ENCODE results near the gene SFMBT2.

Gene SFMBT2

GRCh38 chr10:7364474-7364873 lies 46.4 kb downstream of the SFMBT2 start:
- TF ChIP-seq YY1 (IDR thresholded peaks at IDR 0.05; ENCODE audit: insufficient read depth, insufficient read length) (no peak), SUZ12 (IDR thresholded peaks at IDR 0.05; ENCODE audit: extremely low read depth, insufficient read depth, insufficient read length) (no peak), ZNF274 (IDR thresholded peaks at IDR 0.05; ENCODE audit: low read depth, low read length) (no peak)
- Histone ChIP-seq H3K9me3 (ENCODE audit: insufficient read depth, low read length) (no peaks in the 10 kb centered on the region), H3K36me3 (ENCODE audit: insufficient read depth, insufficient read length, low read length) (peaks cover 18% of the 10 kb centered on the region), H3K4me3 (ENCODE audit: insufficient read length, low read depth) (no peak overlapping the region), H3K4me1 (ENCODE audit: insufficient read depth, insufficient read length) (no peaks in the 10 kb centered on the region), H3K9ac (ENCODE audit: insufficient read length, low read depth) (no peak overlapping the region), H3K27me3 (ENCODE audit: insufficient read depth, insufficient read length) (no peaks in the 10 kb centered on the region)
- no peak for DNase-seq (ENCODE audit: low read depth, low spot score)

GRCh38 chr10:7363700-7364099 lies 47.1 kb downstream of the SFMBT2 start:
- H3K4me1 ChIP-seq (ENCODE audit: insufficient read depth, insufficient read length), result no peaks in the 10 kb centered on the region
- H3K36me3 ChIP-seq (ENCODE audit: insufficient read depth, insufficient read length, low read length), result peaks cover 18% of the 10 kb centered on the region
- no peaks in the 10 kb centered on the region for H3K27me3 ChIP-seq (ENCODE audit: insufficient read depth, insufficient read length)
- DNase-seq (ENCODE audit: low read depth, low spot score), result no peak
- no peak overlapping the region for H3K9ac ChIP-seq (ENCODE audit: insufficient read length, low read depth)
- no peak for TF ChIP-seq YY1 (IDR thresholded peaks at IDR 0.05; ENCODE audit: insufficient read depth, insufficient read length)
- no peak for TF ChIP-seq SUZ12 (IDR thresholded peaks at IDR 0.05; ENCODE audit: extremely low read depth, insufficient read depth, insufficient read length)
- no peak for TF ChIP-seq ZNF274 (IDR thresholded peaks at IDR 0.05; ENCODE audit: low read depth, low read length)
- no peak overlapping the region for H3K4me3 ChIP-seq (ENCODE audit: insufficient read length, low read depth)
- H3K9me3 ChIP-seq (ENCODE audit: insufficient read depth, low read length), result no peaks in the 10 kb centered on the region

- TF ChIP-seq ZNF274 (IDR thresholded peaks at IDR 0.05; ENCODE audit: low read depth, low read length), result no peak
- Histone ChIP-seq H3K27me3 (ENCODE audit: insufficient read depth, insufficient read length) (no peaks in the 10 kb centered on the region), H3K9ac (ENCODE audit: insufficient read length, low read depth) (no peak overlapping the region), H3K9me3 (ENCODE audit: insufficient read depth, low read length) (no peaks in the 10 kb centered on the region), H3K4me1 (ENCODE audit: insufficient read depth, insufficient read length) (no peaks in the 10 kb centered on the region), H3K4me3 (ENCODE audit: insufficient read length, low read depth) (no peak overlapping the region), H3K36me3 (ENCODE audit: insufficient read depth, insufficient read length, low read length) (peaks cover 11% of the 10 kb centered on the region)
- no peak for DNase-seq (ENCODE audit: low read depth, low spot score)
Observed at GRCh38 chr10:7362471-7362870, 48.4 kb downstream of the SFMBT2 start.

DNA sequence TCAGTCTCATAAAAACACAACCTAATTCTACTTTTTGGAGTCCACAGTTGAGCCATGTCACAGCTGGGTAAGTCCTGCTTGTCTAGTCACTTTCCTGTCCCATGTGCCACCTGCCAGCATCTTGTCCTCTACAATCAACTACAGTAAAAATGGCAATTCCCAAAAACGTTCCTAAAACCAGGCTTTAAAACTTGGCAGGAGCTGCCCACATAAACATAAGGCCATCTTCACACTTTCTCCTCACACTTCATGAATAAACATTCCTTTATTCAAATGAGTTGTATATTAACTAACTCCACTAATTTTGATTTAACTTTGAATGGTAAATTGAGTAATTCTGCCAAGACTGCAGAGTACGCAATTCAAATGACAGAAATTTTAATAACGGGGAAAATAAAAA lies 49.5 kb downstream of the SFMBT2 start:
- peaks cover 9% of the 10 kb centered on the region for H3K36me3 ChIP-seq (ENCODE audit: insufficient read depth, insufficient read length, low read length)
- H3K4me1 ChIP-seq (ENCODE audit: insufficient read depth, insufficient read length), result no peaks in the 10 kb centered on the region
- TF ChIP-seq YY1 (IDR thresholded peaks at IDR 0.05; ENCODE audit: insufficient read depth, insufficient read length), result no peak
- no peak for TF ChIP-seq ZNF274 (IDR thresholded peaks at IDR 0.05; ENCODE audit: low read depth, low read length)
- no peak for TF ChIP-seq SUZ12 (IDR thresholded peaks at IDR 0.05; ENCODE audit: extremely low read depth, insufficient read depth, insufficient read length)
- H3K27me3 ChIP-seq (ENCODE audit: insufficient read depth, insufficient read length), result no peaks in the 10 kb centered on the region
- H3K9me3 ChIP-seq (ENCODE audit: insufficient read depth, low read length), result no peaks in the 10 kb centered on the region
- no peak overlapping the region for H3K9ac ChIP-seq (ENCODE audit: insufficient read length, low read depth)
- no peak for DNase-seq (ENCODE audit: low read depth, low spot score)
- no peak overlapping the region for H3K4me3 ChIP-seq (ENCODE audit: insufficient read length, low read depth)

DNA sequence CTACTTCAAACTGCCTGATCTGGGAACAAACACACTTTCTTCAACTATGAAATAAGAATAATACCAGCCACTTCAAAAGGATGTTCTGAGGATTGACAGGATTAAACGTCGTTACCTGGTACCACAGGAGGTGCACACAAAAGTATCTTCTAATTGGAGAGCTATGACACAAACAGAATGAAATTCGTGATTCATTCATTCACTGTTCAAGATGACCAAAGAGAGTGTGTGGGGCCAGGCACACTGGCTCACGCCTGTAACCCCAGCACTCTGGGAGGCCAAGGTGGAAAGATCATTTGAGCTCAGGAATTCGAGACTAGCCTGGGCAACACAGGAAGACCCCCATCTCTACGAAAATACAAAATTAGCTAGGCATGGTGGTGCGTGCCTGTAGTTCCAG lies 50.9 kb downstream of the SFMBT2 start:
- H3K9me3 ChIP-seq (ENCODE audit: insufficient read depth, low read length), result no peaks in the 10 kb centered on the region
- H3K9ac ChIP-seq (ENCODE audit: insufficient read length, low read depth), result no peak overlapping the region
- no peak for DNase-seq (ENCODE audit: low read depth, low spot score)
- H3K4me1 ChIP-seq (ENCODE audit: insufficient read depth, insufficient read length), result no peaks in the 10 kb centered on the region
- peaks cover 5% of the 10 kb centered on the region for H3K36me3 ChIP-seq (ENCODE audit: insufficient read depth, insufficient read length, low read length)
- H3K4me3 ChIP-seq (ENCODE audit: insufficient read length, low read depth), result no peak overlapping the region
- TF ChIP-seq ZNF274 (IDR thresholded peaks at IDR 0.05; ENCODE audit: low read depth, low read length), result no peak
- TF ChIP-seq SUZ12 (IDR thresholded peaks at IDR 0.05; ENCODE audit: extremely low read depth, insufficient read depth, insufficient read length), result no peak
- TF ChIP-seq YY1 (IDR thresholded peaks at IDR 0.05; ENCODE audit: insufficient read depth, insufficient read length), result no peak
- H3K27me3 ChIP-seq (ENCODE audit: insufficient read depth, insufficient read length), result no peaks in the 10 kb centered on the region

DNA sequence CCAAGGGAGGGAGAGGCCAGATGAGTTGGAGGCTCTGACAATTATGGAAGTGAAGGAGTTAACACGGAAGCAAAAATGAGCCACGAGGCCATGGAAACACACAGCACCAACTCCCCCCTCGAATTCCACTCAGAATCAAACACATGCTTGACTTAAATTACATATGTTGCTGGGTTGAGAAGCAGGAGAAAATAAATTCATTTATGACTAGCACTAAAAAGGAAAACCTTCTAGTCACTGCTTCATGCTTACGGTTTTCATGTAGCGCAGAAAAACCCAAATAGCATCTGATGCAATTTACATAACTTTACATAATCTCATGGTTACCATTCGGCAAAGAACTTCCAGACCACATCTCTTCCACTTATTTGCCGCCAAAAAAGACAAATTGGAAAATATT lies 51.5 kb downstream of the SFMBT2 start:
- Histone ChIP-seq H3K36me3 (ENCODE audit: insufficient read depth, insufficient read length, low read length) (no peaks in the 10 kb centered on the region), H3K9me3 (ENCODE audit: insufficient read depth, low read length) (no peaks in the 10 kb centered on the region), H3K9ac (ENCODE audit: insufficient read length, low read depth) (no peak overlapping the region), H3K4me3 (ENCODE audit: insufficient read length, low read depth) (no peak overlapping the region), H3K27me3 (ENCODE audit: insufficient read depth, insufficient read length) (no peaks in the 10 kb centered on the region), H3K4me1 (ENCODE audit: insufficient read depth, insufficient read length) (no peaks in the 10 kb centered on the region)
- DNase-seq (ENCODE audit: low read depth, low spot score), result no peak
- TF ChIP-seq YY1 (IDR thresholded peaks at IDR 0.05; ENCODE audit: insufficient read depth, insufficient read length), result no peak

DNA sequence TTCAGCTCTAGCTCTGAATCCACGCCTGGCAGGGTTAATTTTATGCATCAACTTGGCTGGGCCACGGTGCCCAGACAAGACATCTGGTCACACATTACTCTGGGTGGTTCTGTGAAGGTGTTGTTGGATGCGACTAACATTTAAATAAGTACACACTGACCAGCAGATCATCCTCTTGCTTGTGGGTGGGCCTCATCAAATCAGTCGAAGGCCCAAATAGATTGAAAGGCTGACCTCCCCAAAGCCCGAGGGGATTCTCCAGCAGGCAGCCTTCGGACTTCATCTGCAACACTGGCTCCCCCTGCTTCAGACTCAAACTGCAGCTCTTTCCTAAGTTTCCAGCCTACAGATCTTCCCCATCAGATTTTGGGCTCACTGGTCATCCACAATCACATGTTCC lies 53.6 kb downstream of the SFMBT2 start:
- Histone ChIP-seq H3K4me3 (ENCODE audit: insufficient read length, low read depth) (no peak overlapping the region), H3K4me1 (ENCODE audit: insufficient read depth, insufficient read length) (no peaks in the 10 kb centered on the region), H3K27me3 (ENCODE audit: insufficient read depth, insufficient read length) (no peaks in the 10 kb centered on the region), H3K9me3 (ENCODE audit: insufficient read depth, low read length) (no peaks in the 10 kb centered on the region), H3K36me3 (ENCODE audit: insufficient read depth, insufficient read length, low read length) (no peaks in the 10 kb centered on the region), H3K9ac (ENCODE audit: insufficient read length, low read depth) (no peak overlapping the region)
- DNase-seq (ENCODE audit: low read depth, low spot score), result no peak
- TF ChIP-seq YY1 (IDR thresholded peaks at IDR 0.05; ENCODE audit: insufficient read depth, insufficient read length) (no peak), ZNF274 (IDR thresholded peaks at IDR 0.05; ENCODE audit: low read depth, low read length) (no peak), SUZ12 (IDR thresholded peaks at IDR 0.05; ENCODE audit: extremely low read depth, insufficient read depth, insufficient read length) (no peak)

Measured in NT2/D1 (cell line).